Astrocyte of the hippocampus (primary cell): Measurements from ENCODE around the gene OTOP2.
"Not testable (repeated sequence)": the region's sequence is repeated elsewhere in the genome, so short reads cannot be mapped to it uniquely, and the experiment has no call there.

Source experiments
- DNase-seq: peaks from one replicate; pipeline ENCODE4 v3.0.0; 2011; ENCODE audit warnings: low read depth, low spot score

The OTOP2 gene

DNA sequence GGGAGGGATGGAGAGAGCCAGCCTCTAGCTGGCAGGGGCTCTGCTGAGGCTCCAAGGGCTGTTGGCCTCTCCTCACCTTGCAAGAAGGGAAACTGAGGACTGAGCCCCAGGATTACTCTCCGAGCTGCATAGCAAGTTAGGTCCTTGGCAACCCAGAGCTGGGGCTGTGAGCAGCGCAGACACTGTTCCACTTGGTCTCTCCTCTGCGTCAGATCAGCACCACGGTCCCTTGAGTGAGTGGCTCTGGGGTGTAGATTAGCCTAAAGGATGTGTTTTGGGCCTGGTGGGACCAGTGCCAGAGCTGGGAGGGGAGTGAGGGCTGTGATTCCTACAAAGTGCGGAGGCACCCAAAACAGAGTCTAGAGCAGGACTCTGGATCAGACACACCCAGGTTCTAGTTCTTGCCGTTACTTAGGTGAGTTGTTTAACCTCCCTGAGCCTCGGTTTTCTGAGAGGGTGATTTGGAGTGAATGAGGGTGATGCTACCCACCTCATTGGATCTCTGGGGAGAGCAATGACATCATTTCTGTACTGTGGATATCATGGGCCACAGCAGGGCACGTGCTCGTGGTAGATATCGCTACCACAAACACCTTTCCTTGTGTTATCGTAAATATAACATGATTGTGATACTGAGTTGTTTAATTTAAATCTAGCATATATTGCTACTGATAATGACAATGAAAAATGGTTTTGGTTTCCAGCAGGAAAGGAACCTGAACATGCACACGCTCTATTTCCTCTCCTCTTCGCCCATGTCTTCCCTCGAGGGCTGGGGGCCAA lies 22.5 kb upstream of the OTOP2 start:
- DNase-seq = no peak

DNA sequence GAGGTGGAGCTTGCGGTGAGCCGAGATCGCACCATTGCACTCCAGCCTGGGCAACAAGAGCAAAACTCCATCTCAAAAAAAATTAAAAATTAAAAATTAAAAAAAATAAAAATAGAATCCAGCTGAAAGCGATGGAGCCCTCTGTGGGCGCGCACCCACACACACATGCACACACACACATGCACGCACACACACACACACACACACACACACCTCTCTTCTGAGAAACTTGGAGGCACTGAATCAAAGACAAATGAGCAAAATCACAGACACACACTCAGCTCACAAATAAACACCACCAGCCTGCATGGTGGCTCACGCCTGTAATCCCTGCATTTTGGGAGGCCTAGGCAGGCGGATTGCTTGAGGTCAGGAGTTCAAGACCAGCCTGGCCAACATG lies 21.0 kb upstream of the OTOP2 start:
- DNase-seq = no peak

- no peak for DNase-seq
Observed at GRCh38 chr17:74903671-74904070, 20.4 kb upstream of the OTOP2 start.

- no peak for DNase-seq
Observed at GRCh38 chr17:74904687-74905409, 19.2 kb upstream of the OTOP2 start.

DNA sequence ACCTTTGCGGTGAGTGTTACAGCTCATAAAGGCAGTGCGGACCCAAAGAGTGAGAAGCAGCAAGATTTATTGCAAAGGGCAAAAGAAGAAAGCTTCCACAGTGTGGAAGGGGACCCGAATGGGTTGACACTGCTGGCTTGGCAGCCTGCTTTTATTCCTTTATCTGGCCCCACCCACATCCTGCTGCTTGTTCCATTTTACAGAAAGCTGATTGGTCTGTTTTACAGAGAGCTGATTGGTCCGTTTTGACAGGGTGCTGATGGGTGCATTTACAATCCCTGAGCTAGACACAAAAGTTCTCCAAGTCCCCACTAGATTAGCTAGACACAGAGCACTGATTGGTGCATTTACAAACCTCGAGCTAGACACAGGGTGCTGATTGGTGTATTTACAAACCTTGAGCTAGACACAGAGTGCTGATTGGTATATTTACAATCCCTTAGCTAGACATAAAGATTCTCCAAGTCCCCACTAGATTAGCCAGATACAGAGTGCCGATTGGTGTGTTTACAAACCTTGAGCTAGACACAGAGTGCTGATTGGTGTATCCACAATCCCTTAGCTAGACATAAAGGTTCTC lies 17.8 kb upstream of the OTOP2 start:
- not testable (repeated sequence) for DNase-seq

DNA sequence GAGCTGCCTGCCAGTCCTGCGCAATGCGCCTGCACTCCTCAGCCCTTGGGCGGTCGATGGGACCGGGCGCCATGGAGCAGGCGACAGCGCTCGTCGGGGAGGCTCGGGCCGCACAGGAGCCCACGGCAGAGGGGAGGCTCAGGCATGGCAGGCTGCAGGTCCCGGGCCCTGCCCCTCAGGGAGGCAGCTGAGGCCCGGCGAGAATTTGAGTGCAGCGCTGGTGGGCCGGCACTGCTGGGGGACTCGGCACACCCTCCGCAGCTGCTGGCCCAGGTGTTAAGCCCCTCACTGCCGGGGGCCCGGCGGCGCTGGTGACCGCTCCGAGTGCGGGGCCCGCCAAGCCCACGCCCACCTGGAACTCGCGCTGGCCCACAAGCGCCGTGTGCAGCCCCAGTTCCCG lies 17.1 kb upstream of the OTOP2 start:
- no peak for DNase-seq

GRCh38 chr17:74909097-74909496 lies 15.0 kb upstream of the OTOP2 start:
- DNase-seq = not testable (repeated sequence)

GRCh38 chr17:74911423-74911822 lies 12.7 kb upstream of the OTOP2 start:
- DNase-seq = not testable (repeated sequence)

DNA sequence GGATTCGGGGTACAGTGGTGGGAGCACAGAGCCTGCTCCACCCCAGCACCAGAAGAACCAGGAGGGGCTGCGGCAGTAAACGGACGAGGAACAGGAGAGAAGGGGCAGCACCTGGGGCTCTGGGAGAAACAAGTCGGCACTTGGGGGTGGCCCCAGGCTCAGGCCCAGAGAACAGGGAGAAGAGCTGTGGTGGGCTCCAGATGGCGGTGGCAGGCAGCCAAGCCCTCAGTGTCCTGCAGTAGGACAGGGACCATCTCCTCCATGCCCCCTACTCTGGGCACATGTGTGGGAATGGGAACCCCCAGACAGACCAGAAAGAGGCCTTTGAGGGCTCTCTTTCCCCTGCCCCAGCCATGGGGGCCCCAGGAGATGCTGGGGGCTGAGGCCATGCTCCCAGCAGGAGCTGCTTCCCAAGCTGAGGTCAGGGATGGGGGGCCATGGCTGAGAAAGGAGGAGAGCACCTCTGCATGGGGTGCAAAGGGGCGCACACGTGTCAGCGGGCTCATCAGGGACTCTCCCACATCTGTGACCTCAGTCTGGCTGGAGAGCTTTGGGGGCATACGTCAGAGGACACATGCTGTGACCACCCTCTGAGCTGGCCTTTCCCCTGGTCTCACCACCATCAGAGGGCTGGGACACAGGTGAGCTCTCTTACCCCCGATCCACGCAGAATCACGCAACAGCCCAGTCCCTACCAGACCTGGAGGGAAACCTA lies 7.8 kb upstream of the OTOP2 start:
- DNase-seq = no peak

DNA sequence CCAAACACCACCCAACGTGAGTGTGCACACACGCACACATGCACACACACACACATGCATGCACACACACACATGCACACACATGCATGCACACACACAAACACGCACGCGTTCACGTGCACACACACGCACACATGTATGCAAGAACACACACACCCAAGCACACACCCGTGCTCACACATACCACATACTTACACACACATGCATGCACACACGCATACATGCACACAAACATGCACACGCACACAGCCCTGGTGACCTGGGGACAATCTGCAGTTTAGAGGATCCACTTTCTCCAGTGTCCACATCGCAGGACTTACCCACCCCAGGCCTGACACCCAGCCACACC lies 7.2 kb upstream of the OTOP2 start:
- no peak for DNase-seq

GRCh38 chr17:74917430-74917829 lies 6.6 kb upstream of the OTOP2 start:
- DNase-seq = no peak

DNA sequence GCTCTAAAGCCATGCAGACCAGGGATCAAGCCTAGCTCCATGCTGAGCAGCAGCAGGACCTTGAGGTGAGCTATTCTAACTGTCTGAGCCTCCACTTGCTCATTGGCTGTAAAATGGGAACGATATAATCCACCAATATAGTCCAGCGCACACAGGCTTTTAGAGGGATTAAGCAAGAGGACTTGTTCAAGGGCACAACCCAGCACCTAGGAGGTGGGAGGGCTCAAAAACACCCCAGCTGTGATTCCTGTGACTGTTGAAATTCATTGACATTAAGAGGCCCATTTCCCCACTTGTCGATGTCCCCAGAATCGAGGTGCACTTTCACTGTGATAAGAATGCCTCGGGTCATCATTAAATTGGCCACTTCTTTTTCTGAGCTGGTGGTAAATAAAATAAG lies 5.2 kb upstream of the OTOP2 start:
- no peak for DNase-seq

DNA sequence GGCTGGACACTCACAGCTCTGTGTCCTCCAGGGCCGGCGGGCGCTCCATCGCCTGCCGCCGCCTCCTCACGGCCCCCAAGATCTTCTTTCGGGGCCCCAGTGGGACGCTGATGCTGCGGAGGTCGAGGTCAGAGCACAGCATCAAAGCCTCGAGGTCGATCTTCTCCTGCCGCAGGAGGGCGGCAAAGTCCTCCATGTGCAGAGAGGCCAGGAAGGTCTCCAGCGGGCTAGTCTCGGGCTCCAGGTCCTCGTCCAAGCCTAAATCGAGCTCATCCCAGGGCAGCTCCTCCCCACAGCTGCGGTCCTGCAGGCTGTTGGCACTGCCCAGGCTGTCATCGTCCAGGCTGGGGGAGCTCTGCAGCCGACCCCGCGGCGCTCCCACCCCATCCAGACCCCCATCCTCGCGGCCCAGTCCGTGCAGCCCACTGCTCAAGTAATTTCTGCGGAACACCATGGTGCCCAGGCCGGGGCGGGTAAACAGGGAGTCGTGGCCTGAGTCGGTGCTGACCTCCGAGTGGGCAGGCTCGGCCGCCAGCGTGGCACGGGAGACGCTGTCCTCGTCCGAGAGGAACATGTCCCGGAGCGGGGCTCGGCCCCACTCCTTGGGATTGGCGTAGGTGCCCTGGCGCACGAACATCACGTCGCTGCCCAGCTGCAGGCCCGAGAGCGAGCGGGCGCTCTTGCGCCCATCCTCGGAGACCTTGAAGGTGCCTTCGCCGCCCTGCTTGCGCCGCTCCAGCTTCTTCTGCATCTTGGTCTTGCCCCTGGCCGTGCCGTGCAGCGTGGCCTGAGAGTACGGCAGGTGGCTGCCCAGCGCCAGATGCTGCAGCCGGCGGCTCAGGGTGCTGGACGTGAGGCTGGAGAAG lies 4.4 kb upstream of the OTOP2 start:
- DNase-seq = no peak

DNA sequence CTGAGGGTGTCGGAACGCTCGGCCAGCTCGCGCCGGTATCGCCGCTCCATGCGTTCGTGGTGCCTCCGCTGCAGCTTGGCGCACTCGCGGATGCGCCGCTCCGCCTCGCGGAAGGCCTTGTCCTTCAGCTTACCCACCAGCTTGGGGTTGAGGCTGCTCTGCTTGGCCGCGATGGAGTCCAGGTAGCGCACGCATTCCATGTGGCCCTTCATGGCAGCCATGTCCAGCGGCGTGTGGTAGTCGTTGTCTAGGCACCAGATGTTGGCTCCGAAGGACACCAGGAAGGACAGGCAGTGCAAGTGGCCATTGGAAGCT lies 3.8 kb upstream of the OTOP2 start:
- no peak for DNase-seq

- DNase-seq = no peak
Observed at GRCh38 chr17:74920642-74921025, 3.4 kb upstream of the OTOP2 start.

DNA sequence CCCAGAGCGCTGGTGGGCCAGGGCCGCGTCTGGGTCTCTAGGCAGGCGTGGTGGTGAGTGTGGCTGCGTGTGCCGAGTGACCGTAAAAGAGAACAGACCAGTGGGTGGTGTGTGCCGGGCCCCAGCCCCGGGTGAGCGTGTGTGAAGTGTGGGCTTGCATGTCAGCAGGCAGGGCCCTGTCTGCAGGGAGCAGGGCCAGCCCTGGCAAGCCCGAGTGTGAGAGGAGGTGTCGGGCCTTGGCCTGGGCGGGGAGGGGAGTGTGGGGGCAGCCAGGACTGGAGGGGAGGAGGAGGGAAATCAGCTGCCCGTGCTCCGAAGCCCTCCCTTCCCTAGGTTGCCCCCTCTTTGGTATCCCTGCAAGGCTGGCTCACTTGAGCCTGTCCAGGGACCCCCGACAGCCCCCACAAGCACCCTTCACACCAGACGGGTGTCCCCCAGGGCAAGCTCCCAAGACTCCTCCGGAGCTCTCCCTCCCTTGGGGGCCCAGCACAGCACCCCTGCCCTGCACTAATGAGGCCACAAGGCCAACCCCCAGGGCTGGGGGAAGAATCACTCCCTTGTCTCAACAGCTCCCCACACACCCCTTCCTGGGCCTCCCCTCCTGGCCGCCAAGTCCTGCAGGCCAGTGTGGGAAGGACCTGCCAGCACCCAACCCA lies 2.9 kb upstream of the OTOP2 start:
- DNase-seq = no peak

DNA sequence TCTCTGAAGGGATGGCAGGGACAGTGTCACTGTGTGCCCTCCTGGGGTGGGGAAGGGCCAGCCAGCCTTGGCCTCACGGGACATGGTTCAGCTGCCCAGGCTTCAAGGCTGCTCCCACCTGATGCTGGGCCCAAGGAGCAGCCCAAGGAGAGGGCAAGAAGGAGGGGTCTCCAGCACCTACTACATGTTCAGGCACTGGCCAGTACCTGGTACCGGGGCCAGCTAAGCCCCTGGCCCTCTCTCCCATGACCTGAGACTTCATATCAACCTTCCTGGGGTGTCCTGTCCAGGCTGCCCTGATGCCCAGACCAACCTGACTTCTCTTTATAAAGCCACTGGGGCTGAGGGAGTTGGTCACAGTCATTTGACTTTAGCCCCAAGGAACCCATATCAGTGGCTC lies 2.3 kb upstream of the OTOP2 start:
- no peak for DNase-seq

- no peak for DNase-seq
Observed at GRCh38 chr17:74922172-74922571, 1.9 kb upstream of the OTOP2 start.

DNA sequence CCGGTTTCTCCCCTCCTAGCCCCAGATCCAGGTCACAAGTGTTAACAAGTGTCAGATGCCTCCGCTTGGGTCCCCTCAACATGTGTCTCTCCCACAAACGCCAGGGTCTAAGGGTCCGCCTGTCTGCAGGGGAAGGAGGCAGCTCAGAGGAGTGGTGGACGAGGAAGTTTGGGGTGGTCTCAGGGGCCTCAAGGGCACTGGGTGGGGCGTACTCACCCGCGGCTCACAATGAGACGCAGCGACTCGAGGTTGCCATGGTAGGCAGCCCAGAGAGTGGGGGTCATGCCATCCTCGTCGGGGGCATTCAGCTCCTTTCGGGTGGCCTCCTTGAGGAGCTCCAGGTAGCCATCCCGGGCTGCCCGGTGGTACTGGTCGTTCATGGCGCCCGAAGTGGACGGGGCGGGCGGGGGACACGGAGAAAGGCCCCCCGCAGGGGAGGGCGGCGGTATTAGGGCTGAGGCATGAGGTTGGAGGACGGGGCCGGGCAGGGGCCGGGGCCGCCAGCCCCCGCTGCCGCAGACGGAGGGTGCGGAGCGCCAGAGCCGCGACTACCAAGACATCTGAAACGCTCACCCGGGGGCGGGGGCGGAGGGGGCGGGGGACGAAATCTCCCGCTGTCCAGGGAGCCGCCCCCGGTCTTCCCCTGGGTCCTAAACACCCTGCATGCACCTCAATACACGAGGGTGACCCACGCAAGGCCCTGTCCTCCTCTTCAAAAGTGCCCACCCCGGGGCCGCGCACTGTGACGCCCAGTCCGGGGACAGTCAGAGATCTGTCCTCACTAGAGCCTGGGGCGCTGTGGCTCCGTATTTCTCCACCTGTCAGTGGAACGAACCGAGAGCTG lies 1.2 kb upstream of the OTOP2 start, which contains the start of gene USH1G:
USH1G (minus strand) TSS at position 562 of the 844 bp plus-strand sequence; CDS start at position 380, 182 bp downstream.
- DNase-seq = peak; percentile 27
